Activated T-cell treated with anti-CD3 and anti-CD28 coated beads, Interleukin-2, amount 50 U/mL, for 24 hours (primary cell): ENCODE results near the gene BUD31.
"Not testable (repeated sequence)": the region's sequence is repeated elsewhere in the genome, so short reads cannot be mapped to it uniquely, and the experiment has no call there.

Experiments
- DNase-seq: peaks from one replicate; pipeline ENCODE4 v3.0.0-alpha.2; 2020
- H3K27ac Mint-ChIP-seq: 2 replicates; pipeline ENCODE4 v1.8.0; 2020; ENCODE audit warnings: mild to moderate bottlenecking, mixed read lengths
- H3K27me3 Mint-ChIP-seq: 2 replicates; pipeline ENCODE4 v1.8.0; 2020; ENCODE audit warnings: mixed read lengths
- H3K36me3 Mint-ChIP-seq: 2 replicates; pipeline ENCODE4 v1.8.0; 2020; ENCODE audit warnings: low read depth, mixed read lengths
- H3K4me1 Mint-ChIP-seq: 2 replicates; pipeline ENCODE4 v1.8.0; 2020; ENCODE audit warnings: low read depth, mixed read lengths
- H3K4me3 Mint-ChIP-seq: 2 replicates; pipeline ENCODE4 v1.8.0; 2020; ENCODE audit warnings: mild to moderate bottlenecking, moderate library complexity, mixed read lengths
- H3K9me3 Mint-ChIP-seq: 2 replicates; pipeline ENCODE4 v1.8.0; 2020; ENCODE audit warnings: mixed read lengths

The BUD31 gene

DNA sequence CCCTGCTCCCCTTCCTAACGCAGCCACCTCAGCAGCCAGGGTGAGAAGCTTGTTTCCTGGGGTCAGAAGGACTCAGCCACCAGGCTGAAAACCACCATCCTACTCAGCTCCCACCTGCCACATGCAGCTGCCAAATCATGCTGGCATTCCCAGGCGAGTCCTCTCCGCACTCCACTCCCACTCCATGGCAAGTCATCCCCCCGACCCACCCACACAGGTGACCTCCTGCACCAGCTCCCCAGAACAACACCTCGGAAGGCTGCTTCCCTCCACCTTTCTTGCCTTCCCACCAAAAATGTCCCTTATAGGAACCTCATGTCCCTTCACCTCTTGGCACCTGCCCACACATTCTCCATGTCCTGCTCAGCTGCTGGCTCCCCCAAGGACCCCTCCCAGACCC is 5.0 kb upstream of the BUD31 start:
- Mint-ChIP-seq H3K27me3 (no peaks in the 10 kb centered on the region), H3K36me3 (peaks cover 93% of the 10 kb centered on the region), H3K27ac (peak overlapping the region; percentile 79), H3K9me3 (no peaks in the 10 kb centered on the region), H3K4me1 (peaks cover 38% of the 10 kb centered on the region), H3K4me3 (no peak overlapping the region)
- no peak for DNase-seq

- H3K4me1 Mint-ChIP-seq: peaks cover 38% of the 10 kb centered on the region
- no peaks in the 10 kb centered on the region for H3K27me3 Mint-ChIP-seq
- no peaks in the 10 kb centered on the region for H3K9me3 Mint-ChIP-seq
- H3K4me3 Mint-ChIP-seq: no peak overlapping the region
- DNase-seq: no peak
- peaks cover 93% of the 10 kb centered on the region for H3K36me3 Mint-ChIP-seq
- peak overlapping the region; percentile 100 for H3K27ac Mint-ChIP-seq
These were observed 4.4 kb upstream of the BUD31 start for GRCh38 chr7:99404235-99404976.

DNA sequence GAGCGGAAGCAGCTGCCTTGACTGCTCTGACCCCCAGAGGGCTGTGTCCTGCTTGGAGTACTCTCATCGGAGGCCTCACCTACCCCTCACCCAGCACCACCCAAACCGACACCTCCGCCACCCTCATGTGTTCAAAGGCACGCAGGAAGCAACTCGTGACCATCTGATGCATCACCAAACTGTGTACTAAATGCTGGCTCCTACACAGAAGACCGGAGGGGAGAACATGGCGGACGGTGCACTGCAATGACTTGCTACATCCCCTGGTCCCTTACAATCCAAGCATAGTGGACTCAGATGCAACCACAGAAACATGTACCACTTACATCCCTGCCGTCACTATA is 3.8 kb upstream of the BUD31 start:
- no peak for DNase-seq
- H3K4me1 Mint-ChIP-seq: peaks cover 41% of the 10 kb centered on the region
- peaks cover 92% of the 10 kb centered on the region for H3K36me3 Mint-ChIP-seq
- H3K9me3 Mint-ChIP-seq: no peaks in the 10 kb centered on the region
- peak overlapping the region; percentile 100 for H3K27ac Mint-ChIP-seq
- H3K4me3 Mint-ChIP-seq: no peak overlapping the region
- H3K27me3 Mint-ChIP-seq: no peaks in the 10 kb centered on the region

DNA sequence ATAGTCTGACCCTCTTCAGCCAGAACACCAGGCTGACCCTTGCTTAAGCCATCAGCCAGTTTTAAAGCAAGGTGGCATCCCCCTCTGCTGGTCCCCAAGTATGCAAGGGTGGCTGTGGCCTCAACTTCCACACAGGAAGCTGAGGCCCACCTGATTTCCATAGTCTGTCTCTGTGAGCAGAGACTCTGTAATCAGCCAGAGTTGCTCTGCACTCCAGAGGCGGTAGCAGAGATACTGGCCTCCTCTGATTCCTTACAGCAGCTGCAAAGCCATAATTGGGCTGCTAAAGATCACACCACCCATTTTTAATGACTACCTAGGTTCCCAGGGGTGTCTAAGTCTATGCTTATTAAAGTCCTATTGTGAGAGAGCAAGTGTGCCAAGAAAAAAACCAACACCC is 2.2 kb upstream of the BUD31 start:
- peak overlapping the region; percentile 94 for H3K4me3 Mint-ChIP-seq
- peak overlapping the region; percentile 100 for H3K27ac Mint-ChIP-seq
- peaks cover 55% of the 10 kb centered on the region for H3K4me1 Mint-ChIP-seq
- H3K9me3 Mint-ChIP-seq: no peaks in the 10 kb centered on the region
- H3K27me3 Mint-ChIP-seq: no peaks in the 10 kb centered on the region
- H3K36me3 Mint-ChIP-seq: peaks cover 91% of the 10 kb centered on the region
- no peak for DNase-seq

DNA sequence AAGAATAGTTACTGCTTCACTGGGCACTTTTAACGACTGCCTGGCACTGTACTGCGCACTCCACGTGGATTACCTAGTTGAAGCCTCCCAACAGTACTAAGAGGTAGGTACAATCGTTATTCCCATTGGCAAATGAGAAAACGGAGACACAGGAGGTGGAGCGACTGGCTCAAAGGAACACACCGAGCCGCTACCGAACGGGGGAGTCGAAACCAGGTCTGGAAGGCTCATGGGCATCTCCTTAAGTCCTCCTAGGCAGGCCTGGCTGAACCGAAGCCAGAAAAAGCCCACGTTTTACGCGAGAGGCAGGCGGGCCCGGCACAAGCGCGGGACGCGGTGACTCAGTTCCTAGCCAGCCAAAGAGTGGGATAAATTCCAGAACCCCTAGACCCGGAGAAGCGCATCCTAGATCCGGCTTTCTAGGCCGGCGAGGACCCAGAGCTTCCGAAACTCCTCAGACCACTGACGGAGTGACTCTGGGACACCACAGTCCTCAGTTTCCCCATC is 844 bp upstream of the BUD31 start:
- H3K4me3 Mint-ChIP-seq: peak overlapping the region; percentile 94
- DNase-seq: no peak
- H3K4me1 Mint-ChIP-seq: peaks cover 62% of the 10 kb centered on the region
- peak overlapping the region; percentile 100 for H3K27ac Mint-ChIP-seq
- H3K27me3 Mint-ChIP-seq: no peaks in the 10 kb centered on the region
- peaks cover 91% of the 10 kb centered on the region for H3K36me3 Mint-ChIP-seq
- no peaks in the 10 kb centered on the region for H3K9me3 Mint-ChIP-seq

DNA sequence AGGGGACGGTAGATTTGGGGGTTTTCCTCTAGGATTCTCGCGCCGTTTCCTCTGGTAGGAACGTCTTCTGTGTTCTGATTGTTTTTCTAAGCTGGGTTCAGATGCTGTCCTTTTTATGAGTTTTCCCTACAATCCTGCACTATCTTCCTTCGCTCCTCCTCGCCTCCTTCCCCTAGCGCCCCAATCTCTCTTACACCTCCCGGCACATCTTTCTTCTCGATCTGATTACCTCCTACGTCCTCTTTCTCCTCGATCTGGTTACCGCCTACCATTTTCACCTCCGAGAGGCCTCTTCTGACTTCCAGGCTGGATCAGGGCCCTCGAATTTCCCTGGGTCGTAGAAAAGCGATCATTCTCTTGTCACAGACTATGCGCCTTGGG is 413 bp downstream of the BUD31 start:
- Mint-ChIP-seq H3K27ac (peak overlapping the region; percentile 100), H3K9me3 (no peaks in the 10 kb centered on the region), H3K27me3 (no peaks in the 10 kb centered on the region), H3K36me3 (peaks cover 89% of the 10 kb centered on the region), H3K4me3 (peak overlapping the region; percentile 94), H3K4me1 (peaks cover 58% of the 10 kb centered on the region)
- no peak for DNase-seq

GRCh38 chr7:99409806-99410205 is 1.0 kb downstream of the BUD31 start:
- DNase-seq: no peak
- Mint-ChIP-seq H3K4me3 (peak overlapping the region; percentile 94), H3K27me3 (no peaks in the 10 kb centered on the region), H3K9me3 (no peaks in the 10 kb centered on the region), H3K36me3 (peaks cover 89% of the 10 kb centered on the region), H3K27ac (peak overlapping the region; percentile 100), H3K4me1 (peaks cover 56% of the 10 kb centered on the region)

GRCh38 chr7:99410635-99411034 is 1.9 kb downstream of the BUD31 start:
- Mint-ChIP-seq H3K27me3 (no peaks in the 10 kb centered on the region), H3K27ac (peak overlapping the region; percentile 100), H3K4me1 (peaks cover 54% of the 10 kb centered on the region), H3K4me3 (peak overlapping the region; percentile 94), H3K9me3 (no peaks in the 10 kb centered on the region), H3K36me3 (peaks cover 89% of the 10 kb centered on the region)
- no peak for DNase-seq

DNA sequence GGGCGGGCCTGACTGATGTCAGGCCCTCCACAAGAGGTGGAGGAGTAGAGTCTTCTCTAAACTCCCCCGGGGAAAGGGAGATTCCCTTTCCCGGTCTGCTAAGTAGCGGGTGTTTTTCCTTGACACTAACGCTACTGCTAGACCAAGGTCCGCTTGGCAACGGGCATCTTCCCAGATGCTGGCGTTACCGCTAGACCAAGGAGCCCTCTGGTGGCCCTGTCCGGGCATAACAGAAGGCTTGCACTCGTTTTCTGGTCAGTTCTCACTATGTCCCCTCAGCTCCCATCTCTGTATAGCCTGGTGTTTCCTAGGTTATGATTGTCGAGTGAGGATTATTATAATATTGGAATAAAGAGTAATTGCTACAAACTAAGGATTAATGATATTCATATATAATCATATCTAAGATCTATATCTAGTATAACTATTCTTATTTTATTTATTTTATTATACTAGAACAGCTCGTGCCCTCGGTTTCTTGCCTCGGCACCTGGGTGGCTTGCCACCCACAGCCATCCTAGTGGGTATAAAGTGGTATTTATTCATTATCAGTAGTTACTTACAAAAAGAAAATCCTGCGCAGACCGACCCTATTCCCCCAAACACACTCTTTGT is 6.9 kb downstream of the BUD31 start:
- H3K4me3 Mint-ChIP-seq: not testable (repeated sequence)
- Mint-ChIP-seq H3K36me3 (peaks cover 94% of the 10 kb centered on the region), H3K27ac (peak overlapping the region; percentile 85)

GRCh38 chr7:99418260-99418659 is 9.5 kb downstream of the BUD31 start:
- Mint-ChIP-seq H3K4me1 (peaks cover 11% of the 10 kb centered on the region), H3K36me3 (peaks cover 91% of the 10 kb centered on the region), H3K4me3 (no peak overlapping the region), H3K9me3 (no peaks in the 10 kb centered on the region), H3K27ac (no peak overlapping the region), H3K27me3 (no peaks in the 10 kb centered on the region)
- no peak for DNase-seq

More for the DNA sequence above, 6.9 kb downstream of the BUD31 start:
- H3K27me3 Mint-ChIP-seq, H3K9me3 Mint-ChIP-seq, DNase-seq: not testable (repeated sequence)
- H3K4me1 Mint-ChIP-seq: peaks cover 29% of the 10 kb centered on the region

DNA sequence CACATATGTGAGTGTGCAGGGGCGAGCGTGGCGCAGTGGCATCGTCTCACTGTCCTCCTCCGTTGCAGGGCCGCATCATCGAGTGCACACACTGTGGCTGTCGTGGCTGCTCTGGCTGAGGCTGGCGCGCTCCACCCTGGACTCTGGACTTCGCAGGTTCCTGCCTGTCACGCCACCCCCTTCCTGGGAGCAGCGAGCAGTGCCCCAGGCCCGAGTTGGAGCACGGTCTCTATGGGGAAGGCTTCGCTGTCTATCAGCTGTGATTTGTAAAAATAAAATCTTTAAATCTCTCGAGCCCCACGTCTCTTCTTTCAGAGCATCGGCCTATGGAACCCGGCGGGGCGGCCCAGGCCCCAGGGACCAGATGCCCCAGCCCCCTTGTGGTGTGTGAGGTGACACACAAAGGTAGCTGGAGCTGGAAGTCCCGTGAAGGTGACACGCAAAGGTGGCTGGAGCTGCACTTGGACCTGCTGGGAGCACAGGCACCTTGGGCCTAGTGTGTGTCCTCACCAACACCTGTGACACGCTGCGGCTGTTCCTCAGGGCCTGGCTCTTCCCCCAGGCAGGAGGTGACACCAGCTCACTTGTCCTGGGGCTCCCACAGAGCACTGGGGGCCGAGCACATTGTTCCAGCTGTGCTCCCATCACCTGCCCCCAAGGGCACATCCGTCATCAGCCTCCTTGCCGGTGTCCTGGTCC is 10.7 kb downstream of the BUD31 start:
- H3K27ac Mint-ChIP-seq: peak overlapping the region; percentile 33
- H3K36me3 Mint-ChIP-seq: peaks cover 93% of the 10 kb centered on the region
- H3K4me3 Mint-ChIP-seq: no peak overlapping the region
- no peak for DNase-seq
- H3K9me3 Mint-ChIP-seq: no peaks in the 10 kb centered on the region
- peaks cover 10% of the 10 kb centered on the region for H3K4me1 Mint-ChIP-seq
- no peaks in the 10 kb centered on the region for H3K27me3 Mint-ChIP-seq

DNA sequence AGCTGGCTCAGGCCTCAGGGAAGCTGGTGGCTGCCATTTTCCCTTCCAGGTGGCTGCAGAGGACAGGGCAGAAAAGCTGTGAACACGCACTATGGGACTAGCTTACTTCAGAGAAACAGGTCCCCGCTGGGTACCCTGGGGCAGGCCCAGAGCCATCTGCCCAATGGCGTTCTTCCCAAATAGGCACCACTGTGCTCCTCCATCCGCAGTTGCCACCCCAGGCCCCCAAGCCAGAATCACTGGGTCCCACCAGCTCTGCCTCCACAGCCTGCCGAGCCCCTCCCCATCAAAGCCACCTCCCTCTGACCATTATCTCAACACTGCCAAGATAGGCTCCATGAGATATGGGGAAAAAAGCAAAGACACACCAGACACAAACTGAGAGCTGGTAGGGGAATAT is 11.4 kb downstream of the BUD31 start:
- no peak for DNase-seq
- Mint-ChIP-seq H3K4me1 (peaks cover 5% of the 10 kb centered on the region), H3K9me3 (no peaks in the 10 kb centered on the region), H3K27me3 (no peaks in the 10 kb centered on the region), H3K27ac (peak overlapping the region; percentile 33), H3K4me3 (no peak overlapping the region), H3K36me3 (peaks cover 93% of the 10 kb centered on the region)

DNA sequence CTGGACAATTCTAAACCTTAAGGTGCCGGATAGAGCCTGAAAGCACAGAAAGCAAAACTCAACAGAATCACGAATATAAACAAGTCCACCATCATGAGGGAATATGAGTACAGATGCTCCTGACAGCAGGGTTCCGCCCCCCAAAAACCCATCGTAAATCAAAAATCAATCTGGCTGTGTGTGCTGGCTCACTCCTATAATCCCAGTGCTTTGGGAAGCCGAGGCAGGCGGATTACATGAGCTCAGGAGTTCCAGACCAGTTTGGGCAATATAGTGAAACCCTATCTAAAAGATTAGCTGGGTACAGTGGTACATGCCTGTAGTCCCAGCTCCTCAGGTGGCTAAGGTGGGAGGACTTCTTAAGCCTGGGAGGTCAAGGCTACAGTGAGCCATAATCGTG is 12.2 kb downstream of the BUD31 start:
- DNase-seq: no peak
- peaks cover 3% of the 10 kb centered on the region for H3K4me1 Mint-ChIP-seq
- no peaks in the 10 kb centered on the region for H3K27me3 Mint-ChIP-seq
- no peak overlapping the region for H3K27ac Mint-ChIP-seq
- no peaks in the 10 kb centered on the region for H3K9me3 Mint-ChIP-seq
- H3K4me3 Mint-ChIP-seq: no peak overlapping the region
- H3K36me3 Mint-ChIP-seq: peaks cover 91% of the 10 kb centered on the region

GRCh38 chr7:99422186-99422585 is 13.4 kb downstream of the BUD31 start:
- Mint-ChIP-seq H3K4me3 (no peak overlapping the region), H3K27ac (peak overlapping the region; percentile 49), H3K4me1 (no peaks in the 10 kb centered on the region), H3K36me3 (peaks cover 82% of the 10 kb centered on the region), H3K9me3 (no peaks in the 10 kb centered on the region), H3K27me3 (no peaks in the 10 kb centered on the region)
- DNase-seq: no peak

DNA sequence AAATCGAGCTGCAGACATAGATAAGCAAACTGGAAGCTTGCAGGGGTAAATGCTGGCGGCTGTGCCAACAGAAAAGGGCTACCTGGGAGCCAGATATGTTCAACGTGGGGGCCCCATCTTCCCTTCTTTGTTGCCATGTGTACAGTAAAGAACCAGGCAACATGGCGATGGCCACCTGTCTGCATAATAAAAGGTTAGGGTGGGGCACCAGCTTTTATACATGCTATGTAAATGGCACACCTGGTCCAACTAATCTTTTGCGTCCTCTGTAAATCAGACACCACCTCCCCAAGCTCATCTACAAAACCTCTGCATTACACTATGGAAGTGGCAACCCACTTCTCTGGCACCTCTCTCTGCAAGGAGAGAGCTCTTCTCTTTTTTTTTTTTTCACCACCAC is 13.9 kb downstream of the BUD31 start:
- DNase-seq: no peak
- Mint-ChIP-seq H3K4me1 (no peaks in the 10 kb centered on the region), H3K27ac (no peak overlapping the region), H3K9me3 (no peaks in the 10 kb centered on the region), H3K27me3 (no peaks in the 10 kb centered on the region), H3K36me3 (peaks cover 78% of the 10 kb centered on the region), H3K4me3 (no peak overlapping the region)
